Measurements from ENCODE around the gene STK39.

DNA sequence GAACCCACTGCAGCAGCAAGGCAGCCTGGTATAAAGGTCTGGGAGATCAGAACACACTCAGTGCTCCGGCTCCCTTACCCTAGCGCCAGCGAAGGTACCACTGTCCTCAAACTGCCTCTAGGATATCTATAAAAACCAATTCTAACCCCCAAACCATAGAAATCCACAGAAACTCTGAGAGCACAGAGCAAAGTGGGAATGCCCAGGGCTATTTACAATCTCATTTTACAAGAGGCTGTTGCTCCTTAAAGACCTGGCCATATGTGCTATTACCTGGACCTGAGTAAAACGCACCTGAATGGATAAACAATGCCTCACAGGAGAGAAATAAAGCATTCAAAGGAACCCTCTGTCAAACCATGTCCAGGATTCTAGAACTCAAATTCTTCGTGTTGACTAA lies 4.3 kb downstream of the STK39 start:
- TF ChIP-seq, protein P1, sequence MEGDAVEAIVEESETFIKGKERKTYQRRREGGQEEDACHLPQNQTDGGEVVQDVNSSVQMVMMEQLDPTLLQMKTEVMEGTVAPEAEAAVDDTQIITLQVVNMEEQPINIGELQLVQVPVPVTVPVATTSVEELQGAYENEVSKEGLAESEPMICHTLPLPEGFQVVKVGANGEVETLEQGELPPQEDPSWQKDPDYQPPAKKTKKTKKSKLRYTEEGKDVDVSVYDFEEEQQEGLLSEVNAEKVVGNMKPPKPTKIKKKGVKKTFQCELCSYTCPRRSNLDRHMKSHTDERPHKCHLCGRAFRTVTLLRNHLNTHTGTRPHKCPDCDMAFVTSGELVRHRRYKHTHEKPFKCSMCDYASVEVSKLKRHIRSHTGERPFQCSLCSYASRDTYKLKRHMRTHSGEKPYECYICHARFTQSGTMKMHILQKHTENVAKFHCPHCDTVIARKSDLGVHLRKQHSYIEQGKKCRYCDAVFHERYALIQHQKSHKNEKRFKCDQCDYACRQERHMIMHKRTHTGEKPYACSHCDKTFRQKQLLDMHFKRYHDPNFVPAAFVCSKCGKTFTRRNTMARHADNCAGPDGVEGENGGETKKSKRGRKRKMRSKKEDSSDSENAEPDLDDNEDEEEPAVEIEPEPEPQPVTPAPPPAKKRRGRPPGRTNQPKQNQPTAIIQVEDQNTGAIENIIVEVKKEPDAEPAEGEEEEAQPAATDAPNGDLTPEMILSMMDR (IDR thresholded peaks at IDR 0.05) = no peak
- TF ChIP-seq, protein P2, sequence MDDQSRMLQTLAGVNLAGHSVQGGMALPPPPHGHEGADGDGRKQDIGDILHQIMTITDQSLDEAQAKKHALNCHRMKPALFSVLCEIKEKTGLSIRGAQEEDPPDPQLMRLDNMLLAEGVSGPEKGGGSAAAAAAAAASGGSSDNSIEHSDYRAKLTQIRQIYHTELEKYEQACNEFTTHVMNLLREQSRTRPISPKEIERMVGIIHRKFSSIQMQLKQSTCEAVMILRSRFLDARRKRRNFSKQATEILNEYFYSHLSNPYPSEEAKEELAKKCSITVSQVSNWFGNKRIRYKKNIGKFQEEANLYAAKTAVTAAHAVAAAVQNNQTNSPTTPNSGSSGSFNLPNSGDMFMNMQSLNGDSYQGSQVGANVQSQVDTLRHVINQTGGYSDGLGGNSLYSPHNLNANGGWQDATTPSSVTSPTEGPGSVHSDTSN (IDR thresholded peaks at IDR 0.05) = no peak
- no peak for TF ChIP-seq ZSCAN20 (CRISPR knock-in tag; IDR thresholded peaks at IDR 0.05)

Data from A549 (cell line).